ENCODE measurements around the gene CDK11B.

CDK11B gene

DNA sequence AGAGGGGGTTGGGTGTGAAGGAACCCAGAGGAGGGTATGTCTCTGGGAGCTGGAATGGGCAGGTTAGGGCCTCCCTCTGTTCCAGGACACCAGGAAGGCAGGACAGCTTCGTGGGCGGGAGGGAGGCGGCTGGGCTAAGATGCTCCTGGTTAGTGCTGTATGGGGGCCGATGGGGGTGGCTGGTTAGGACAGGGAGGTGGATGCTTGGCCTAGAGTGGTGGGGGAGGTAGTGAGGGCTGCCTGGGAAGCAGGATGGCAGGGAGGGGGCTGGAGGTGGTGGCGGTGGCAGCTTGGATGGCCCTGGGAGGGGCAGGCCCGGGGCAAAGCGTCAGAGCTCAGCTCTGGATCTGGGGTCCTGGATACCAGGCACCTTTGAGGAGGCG lies 33.0 kb downstream of the CDK11B start:
- TF ChIP-seq, protein P1, sequence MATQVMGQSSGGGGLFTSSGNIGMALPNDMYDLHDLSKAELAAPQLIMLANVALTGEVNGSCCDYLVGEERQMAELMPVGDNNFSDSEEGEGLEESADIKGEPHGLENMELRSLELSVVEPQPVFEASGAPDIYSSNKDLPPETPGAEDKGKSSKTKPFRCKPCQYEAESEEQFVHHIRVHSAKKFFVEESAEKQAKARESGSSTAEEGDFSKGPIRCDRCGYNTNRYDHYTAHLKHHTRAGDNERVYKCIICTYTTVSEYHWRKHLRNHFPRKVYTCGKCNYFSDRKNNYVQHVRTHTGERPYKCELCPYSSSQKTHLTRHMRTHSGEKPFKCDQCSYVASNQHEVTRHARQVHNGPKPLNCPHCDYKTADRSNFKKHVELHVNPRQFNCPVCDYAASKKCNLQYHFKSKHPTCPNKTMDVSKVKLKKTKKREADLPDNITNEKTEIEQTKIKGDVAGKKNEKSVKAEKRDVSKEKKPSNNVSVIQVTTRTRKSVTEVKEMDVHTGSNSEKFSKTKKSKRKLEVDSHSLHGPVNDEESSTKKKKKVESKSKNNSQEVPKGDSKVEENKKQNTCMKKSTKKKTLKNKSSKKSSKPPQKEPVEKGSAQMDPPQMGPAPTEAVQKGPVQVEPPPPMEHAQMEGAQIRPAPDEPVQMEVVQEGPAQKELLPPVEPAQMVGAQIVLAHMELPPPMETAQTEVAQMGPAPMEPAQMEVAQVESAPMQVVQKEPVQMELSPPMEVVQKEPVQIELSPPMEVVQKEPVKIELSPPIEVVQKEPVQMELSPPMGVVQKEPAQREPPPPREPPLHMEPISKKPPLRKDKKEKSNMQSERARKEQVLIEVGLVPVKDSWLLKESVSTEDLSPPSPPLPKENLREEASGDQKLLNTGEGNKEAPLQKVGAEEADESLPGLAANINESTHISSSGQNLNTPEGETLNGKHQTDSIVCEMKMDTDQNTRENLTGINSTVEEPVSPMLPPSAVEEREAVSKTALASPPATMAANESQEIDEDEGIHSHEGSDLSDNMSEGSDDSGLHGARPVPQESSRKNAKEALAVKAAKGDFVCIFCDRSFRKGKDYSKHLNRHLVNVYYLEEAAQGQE (IDR thresholded peaks at IDR 0.05; ENCODE audit: insufficient read depth in 1 of 2, low read depth in 2 of 2, low read length in 2 of 2), result no peak
- no peak for TF ChIP-seq SIN3A (IDR thresholded peaks at IDR 0.05; ENCODE audit: borderline replicate concordance, insufficient read depth, low read length)

DNA sequence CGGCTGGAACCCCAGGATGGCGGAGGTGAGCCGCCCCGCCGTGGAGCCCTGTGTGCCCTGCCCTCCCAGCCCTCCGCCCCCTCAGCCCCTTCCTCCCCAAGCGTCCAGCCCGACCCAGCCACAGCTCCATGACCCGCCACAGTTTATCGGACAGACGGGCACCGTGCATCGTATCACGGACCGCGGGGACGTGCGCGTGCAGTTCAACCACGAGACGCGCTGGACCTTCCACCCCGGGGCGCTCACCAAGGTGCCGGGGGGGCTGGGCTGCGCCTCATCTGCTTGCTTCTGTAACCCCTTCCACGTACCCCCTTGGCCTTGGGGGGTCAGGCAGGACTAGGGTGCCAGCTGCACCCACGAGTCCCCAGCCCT lies 33.4 kb downstream of the CDK11B start:
- TF ChIP-seq POLR2AphosphoS5 (IDR thresholded peaks at IDR 0.05; ENCODE audit: low read depth, low read length) (no peak), SIN3A (IDR thresholded peaks at IDR 0.05; ENCODE audit: borderline replicate concordance, insufficient read depth, low read length) (no peak), FOXP2 (optimal IDR thresholded peaks at IDR 0.05; ENCODE audit: borderline replicate concordance, extremely low read depth, extremely low read length, insufficient read depth) (no peak), TAF1 (IDR thresholded peaks at IDR 0.05; ENCODE audit: borderline replicate concordance, insufficient read depth, low read length) (no peak)
- TF ChIP-seq, protein P1 (IDR thresholded peaks at IDR 0.05; ENCODE audit: insufficient read depth in 1 of 2, low read depth in 2 of 2, low read length in 2 of 2), result no peak

DNA sequence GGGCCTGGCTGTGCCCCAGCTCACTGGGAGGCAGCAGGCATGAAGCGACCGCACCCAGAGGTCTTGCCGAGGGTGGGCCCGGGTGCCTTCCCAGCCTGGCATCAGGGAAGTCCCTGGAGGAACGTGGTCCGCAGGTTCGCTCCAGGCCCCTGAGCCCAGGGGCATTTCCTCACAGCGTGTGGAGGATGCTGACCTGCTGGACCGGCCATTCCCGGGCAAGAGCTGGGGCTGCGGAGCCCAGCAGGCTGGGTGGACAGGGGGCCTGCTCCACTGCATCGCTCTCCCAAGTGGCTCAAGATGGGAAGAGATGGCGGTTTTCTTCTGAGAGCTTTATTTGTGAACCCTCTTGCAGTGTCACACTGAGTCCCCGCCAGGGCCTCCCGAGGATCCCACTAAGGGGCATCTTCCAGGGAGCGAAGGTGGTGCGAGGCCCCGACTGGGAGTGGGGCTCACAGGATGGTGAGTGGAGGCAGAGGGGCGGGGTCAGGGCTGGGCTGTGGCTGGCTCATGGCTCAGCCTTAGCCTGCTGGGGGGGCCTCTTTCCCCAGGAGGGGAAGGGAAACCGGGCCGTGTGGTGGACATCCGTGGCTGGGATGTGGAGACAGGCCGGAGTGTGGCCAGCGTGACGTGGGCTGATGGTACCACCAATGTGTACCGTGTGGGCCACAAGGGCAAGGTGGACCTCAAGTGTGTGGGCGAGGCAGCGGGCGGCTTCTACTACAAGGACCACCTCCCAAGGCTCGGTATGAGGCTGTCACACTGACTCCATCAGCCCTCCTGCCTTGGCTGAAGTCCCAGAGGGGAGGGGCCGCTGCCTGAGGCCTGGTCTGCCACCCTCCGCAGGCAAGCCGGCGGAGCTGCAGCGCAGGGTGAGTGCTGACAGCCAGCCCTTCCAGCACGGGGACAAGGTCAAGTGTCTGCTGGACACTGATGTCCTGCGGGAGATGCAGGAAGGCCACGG lies 34.1 kb downstream of the CDK11B start:
- TF ChIP-seq TAF1 (IDR thresholded peaks at IDR 0.05; ENCODE audit: borderline replicate concordance, insufficient read depth, low read length) (no peak), FOXP2 (optimal IDR thresholded peaks at IDR 0.05; ENCODE audit: borderline replicate concordance, extremely low read depth, extremely low read length, insufficient read depth) (no peak), POLR2AphosphoS5 (IDR thresholded peaks at IDR 0.05; ENCODE audit: low read depth, low read length) (no peak), SIN3A (IDR thresholded peaks at IDR 0.05; ENCODE audit: borderline replicate concordance, insufficient read depth, low read length) (no peak)
- TF ChIP-seq, protein P1 (IDR thresholded peaks at IDR 0.05; ENCODE audit: insufficient read depth in 1 of 2, low read depth in 2 of 2, low read length in 2 of 2), result no peak

DNA sequence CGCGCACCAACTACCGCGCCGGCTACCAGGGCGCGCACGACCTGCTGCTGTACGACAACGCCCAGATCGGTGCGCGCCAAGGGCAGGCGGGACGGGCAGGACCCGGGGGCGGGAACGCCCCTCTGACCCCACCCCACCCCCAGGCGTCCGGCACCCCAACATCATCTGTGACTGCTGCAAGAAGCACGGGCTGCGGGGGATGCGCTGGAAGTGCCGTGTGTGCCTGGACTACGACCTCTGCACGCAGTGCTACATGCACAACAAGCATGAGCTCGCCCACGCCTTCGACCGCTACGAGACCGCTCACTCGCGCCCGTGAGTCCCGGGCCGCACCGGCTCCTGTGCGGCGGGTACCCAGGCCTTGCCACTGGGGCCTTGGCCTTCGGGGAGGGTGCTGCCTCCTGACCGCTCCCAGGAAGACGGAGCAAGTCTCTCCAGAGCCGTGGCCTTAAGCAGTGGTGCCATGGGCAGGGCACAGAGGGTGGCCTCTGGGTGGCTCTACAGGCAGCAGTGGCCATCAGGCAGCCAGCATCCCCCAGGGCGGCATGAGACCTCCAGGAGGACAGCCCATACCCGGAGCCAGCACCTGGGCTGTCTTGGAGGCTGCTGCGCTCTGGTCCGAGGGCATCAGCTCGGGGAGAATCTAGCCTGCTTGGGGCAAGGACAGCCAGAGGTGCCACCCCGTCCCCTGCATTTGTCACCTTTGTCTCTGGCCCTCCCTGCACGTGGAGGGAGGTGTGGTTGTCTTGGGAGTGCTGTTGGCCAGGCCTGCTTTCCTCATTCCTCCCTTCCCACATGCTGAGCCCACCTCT lies 35.0 kb downstream of the CDK11B start:
- TF ChIP-seq TAF1 (IDR thresholded peaks at IDR 0.05; ENCODE audit: borderline replicate concordance, insufficient read depth, low read length) (no peak), SIN3A (IDR thresholded peaks at IDR 0.05; ENCODE audit: borderline replicate concordance, insufficient read depth, low read length) (no peak), POLR2AphosphoS5 (IDR thresholded peaks at IDR 0.05; ENCODE audit: low read depth, low read length) (no peak), FOXP2 (optimal IDR thresholded peaks at IDR 0.05; ENCODE audit: borderline replicate concordance, extremely low read depth, extremely low read length, insufficient read depth) (no peak)
- TF ChIP-seq, protein P1 (IDR thresholded peaks at IDR 0.05; ENCODE audit: insufficient read depth in 1 of 2, low read depth in 2 of 2, low read length in 2 of 2), result no peak

All from PFSK-1 (cell line).